Esophagus muscularis mucosa (tissue), 3 donors: ENCODE results near the gene JAK2.

ENCODE experiments used
- POLR2AphosphoS5 ChIP-seq, 2 donors: sonication (generic); formaldehyde crosslinking; IDR thresholded peaks; one replicate each; pipeline ENCODE4 v1.6.1; 2017; ENCODE audit warnings: antibody characterized with exemption in 2 of 2
- TF ChIP-seq, protein P1 (sequence below), 3 experiments: fragments of 200-600 bp in 2 of 3; fragments of 450-650 bp in 1 of 3; sonication (generic) in 2 of 3; IDR thresholded peaks; one replicate each; pipeline ENCODE4 v1.5.1; 2017 to 2019; ENCODE audit warnings: antibody characterized with exemption in 3 of 3, mild to moderate bottlenecking in 2 of 3, moderate library complexity in 1 of 3

DNA sequence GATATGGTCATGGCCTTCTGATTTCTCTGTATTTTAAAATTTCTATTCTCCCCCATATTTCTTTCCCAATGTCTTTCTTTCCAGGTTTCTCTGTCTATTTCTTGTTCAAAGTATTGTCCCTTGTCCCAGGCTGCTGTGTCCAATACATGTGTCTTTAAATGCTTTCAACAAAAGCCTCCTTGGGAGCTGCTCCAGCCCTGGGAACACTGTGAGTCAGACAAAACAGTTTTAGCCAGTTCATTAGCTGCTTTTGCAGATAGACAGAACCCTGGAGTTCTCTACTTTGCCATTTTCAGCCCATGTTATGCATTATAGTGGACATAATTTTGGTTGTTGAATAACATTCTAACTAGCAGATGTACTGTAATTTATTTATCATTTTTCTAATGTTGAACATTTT lies 20.5 kb upstream of the JAK2 start:
- TF ChIP-seq, protein P1, sequence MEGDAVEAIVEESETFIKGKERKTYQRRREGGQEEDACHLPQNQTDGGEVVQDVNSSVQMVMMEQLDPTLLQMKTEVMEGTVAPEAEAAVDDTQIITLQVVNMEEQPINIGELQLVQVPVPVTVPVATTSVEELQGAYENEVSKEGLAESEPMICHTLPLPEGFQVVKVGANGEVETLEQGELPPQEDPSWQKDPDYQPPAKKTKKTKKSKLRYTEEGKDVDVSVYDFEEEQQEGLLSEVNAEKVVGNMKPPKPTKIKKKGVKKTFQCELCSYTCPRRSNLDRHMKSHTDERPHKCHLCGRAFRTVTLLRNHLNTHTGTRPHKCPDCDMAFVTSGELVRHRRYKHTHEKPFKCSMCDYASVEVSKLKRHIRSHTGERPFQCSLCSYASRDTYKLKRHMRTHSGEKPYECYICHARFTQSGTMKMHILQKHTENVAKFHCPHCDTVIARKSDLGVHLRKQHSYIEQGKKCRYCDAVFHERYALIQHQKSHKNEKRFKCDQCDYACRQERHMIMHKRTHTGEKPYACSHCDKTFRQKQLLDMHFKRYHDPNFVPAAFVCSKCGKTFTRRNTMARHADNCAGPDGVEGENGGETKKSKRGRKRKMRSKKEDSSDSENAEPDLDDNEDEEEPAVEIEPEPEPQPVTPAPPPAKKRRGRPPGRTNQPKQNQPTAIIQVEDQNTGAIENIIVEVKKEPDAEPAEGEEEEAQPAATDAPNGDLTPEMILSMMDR (IDR thresholded peaks at IDR 0.05): no peak
- TF ChIP-seq POLR2AphosphoS5 (IDR thresholded peaks at IDR 0.05): no peak
